Jurkat, Clone E6-1 (cell line): ENCODE results near the gene HERC2.
"Not testable (repeated sequence)": the region's sequence is repeated elsewhere in the genome, so short reads cannot be mapped to it uniquely, and the experiment has no call there.

Experiments used
- DNase-seq: peaks from one replicate; pipeline ENCODE4 v3.0.0-alpha.2; 2011; ENCODE audit warnings: low read depth, low spot score
- H3K4me3 ChIP-seq: 2 replicates; pipeline ENCODE4 v1.5.1; 2011; ENCODE audit warnings: mild to moderate bottlenecking, low read length, control low read depth, moderate library complexity

Gene HERC2

DNA sequence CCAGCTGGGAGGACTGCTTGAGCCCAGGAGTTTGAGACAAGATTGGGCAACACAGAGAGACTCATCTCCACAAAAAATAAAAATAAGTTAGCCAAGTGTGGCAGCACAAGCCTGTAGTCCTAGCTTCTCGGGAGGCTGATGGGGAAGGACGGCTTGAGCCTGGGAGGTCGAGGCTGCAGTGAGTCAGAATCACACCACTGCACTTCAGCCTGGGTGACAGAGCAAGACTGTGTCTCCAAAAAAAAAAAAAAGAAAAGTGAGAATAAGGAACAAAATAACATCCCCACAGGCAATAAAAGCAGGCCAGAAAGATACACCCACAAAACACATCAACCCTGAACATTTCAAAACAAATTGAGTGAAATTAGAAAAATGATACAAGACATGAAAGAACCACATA lies 174.2 kb downstream of the HERC2 start:
- no peak for DNase-seq
- no peak overlapping the region for H3K4me3 ChIP-seq

DNA sequence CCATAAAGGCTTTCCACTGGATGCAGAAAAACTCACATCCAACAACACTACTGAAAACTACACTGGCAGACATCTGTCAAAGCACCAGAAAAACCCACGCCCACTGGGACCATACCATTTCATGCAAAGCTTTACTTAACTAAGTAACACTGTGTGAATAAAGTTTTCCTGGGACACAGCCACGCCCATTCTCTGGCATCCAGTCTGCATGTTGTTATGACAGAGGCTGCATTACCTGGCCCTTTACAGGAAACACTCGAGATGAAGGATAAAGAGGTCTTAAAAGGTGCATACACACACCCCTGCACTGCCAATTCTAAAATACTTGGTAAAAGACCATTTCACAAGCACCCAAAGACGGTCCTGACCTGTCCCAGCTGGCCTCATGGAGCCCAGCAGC lies 176.6 kb downstream of the HERC2 start:
- not testable (repeated sequence) for DNase-seq, H3K4me3 ChIP-seq

DNA sequence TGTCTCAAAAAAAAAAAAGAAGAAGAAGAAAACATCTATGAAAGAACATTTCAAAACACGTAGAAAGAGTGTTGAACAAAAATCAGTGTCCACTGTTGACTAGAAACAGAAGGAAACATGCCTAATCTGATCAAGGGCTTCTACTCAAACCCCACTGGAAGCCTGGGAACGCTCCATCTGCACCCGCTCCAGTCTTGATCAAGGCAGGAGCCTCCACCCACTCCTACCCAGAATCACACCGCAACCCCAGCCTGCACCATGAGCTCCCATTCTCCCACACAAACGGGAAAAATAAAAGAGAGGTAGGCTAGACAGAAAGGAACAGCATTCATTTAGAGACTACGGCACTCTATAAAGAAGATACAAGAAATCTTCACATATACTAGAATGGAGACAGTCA lies 181.9 kb downstream of the HERC2 start:
- DNase-seq: no peak
- no peak overlapping the region for H3K4me3 ChIP-seq

- DNase-seq, H3K4me3 ChIP-seq: not testable (repeated sequence)
These were observed 184.5 kb downstream of the HERC2 start for GRCh38 chr15:28137408-28138039.

DNA sequence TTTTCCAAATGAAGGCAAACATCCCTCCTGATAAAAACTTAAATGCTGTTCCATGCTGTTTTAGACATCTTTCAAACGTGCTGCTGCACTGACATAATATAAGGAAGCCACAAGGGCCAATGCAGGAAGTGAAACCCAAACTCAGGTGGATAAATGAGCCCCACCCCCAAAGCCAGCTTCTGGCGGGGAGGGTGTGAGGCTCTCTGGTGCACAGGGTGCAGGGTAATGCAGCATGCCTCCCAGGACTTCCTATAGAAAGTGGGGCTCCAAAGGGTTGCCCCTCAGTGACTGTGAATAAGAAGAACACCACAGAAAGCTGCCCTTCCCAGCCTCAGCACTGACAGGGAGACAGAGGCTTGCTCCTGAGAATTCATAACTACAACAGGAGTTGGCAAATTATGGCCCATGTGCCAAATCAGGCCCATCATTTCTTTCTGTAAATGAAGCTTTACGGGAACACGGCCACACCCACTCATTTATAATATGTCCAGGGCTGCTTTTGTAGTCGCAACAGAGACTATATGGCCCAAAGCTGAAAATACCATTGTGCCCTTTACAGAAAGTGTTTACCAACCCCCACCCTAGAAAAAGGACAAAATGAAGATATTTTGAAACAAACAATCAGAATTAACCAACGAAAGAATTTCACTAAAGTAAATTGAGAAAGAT lies 185.6 kb downstream of the HERC2 start:
- peak; percentile 44 for DNase-seq
- H3K4me3 ChIP-seq: not testable (repeated sequence)

GRCh38 chr15:28133281-28133680 lies 188.7 kb downstream of the HERC2 start:
- H3K4me3 ChIP-seq: no peak overlapping the region
- DNase-seq: no peak

GRCh38 chr15:28132524-28133275 lies 189.3 kb downstream of the HERC2 start:
- no peak for DNase-seq
- H3K4me3 ChIP-seq: no peak overlapping the region

DNA sequence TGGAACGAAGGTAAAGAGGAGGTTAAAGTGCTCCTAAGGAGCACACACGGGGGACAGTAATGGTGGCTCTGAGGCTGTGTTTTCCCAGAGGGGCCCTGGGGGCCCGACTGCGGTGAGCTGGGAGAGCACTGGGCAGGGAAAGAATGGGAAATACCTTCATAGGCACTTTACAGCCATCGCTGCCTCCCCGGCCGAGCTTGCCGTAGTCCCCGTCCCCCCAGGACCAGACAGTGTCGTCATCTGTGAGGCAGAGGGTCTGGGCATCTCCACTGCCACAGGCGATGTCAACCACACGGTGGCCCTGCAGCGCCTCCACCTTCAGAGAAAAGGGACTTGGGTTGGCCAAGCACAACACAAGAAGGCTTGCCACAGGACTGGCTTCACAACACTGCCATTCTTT lies 190.0 kb downstream of the HERC2 start:
- no peak for DNase-seq
- H3K4me3 ChIP-seq: no peak overlapping the region

DNA sequence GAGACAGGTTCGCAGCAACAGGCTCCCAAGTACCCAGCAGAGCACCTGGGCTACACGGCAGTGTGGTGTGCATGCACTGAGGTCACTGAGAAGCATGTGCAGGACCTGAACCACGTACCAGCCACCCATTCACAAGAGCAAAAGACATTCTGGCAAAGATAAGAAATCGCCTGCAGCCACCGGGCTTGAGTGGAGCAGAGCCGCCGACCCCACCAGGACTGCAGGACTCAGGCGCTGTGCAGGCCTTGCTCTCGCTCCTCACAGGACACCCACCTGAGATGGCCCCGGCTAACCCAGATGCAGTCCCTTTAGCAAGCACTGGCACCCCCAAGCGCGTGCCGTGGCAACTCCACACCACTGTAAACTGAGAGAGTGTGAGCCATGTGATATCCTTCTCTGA lies 190.6 kb downstream of the HERC2 start:
- DNase-seq: no peak
- no peak overlapping the region for H3K4me3 ChIP-seq

DNA sequence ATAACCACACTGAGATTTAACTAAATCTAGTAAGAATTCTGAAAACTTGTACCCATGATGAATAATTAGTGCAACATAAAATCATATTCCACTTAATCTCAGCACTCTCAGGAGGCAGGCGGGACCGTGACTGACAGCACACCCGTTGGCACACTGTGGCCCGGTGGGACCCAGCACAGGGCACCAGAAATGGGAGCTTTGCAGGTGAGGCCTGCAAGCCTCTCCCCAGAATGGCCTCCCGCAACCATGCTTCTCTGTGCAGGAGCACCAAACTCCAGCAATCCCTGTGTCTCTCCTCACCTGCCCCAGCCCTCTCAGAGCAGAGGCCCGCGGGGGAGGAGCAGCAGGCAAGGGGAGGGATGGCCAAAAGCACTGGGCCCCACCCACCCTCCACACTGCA lies 191.3 kb downstream of the HERC2 start:
- no peak overlapping the region for H3K4me3 ChIP-seq
- no peak for DNase-seq

DNA sequence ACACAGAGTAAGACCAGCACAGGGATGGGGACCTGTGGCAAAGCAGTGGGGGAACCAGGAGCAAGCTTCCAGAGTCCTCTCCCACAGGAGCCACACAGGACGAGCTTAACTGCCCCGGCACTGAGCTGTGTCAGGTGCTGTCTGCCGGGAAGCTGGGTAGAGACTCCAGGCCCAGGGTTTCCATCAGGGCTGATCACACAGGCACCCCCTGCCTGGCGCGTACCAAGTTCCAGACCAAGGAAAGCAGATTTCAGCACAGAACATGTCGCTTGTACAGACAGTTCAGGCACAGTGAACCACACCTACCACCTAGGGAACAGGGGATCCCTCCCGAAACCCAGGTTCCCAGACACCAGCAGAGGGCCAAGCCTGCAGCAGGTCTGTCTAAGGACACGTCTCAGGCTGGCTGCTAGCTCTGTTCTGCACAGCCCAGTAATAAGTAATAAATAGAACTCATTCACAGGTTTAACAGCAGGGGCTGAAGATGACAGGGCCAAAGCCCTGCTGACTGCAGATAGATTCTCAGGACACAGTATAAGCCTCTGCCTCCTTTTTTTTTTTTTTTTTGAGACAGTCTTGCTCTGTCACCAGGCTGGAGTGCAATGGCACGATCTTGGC lies 192.6 kb downstream of the HERC2 start:
- no peak overlapping the region for H3K4me3 ChIP-seq
- no peak for DNase-seq

DNA sequence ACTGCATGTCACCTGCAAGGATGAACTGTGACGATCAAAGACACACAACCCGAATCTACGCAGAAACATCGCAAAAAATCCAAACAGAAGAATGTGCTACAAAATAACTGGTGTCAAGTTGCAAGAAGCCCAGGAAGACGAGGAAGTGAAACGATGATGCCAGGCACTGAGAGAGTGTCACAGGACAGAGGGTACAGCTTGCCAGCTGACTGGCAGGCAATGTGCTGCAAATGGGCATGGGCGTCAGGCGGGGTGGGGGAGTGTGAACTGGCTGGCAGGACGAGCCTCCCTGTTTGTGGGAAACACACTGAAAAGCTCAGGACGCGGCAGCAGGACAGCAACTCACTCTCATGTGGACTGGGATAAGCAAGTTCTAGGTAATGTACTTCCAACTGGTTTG lies 193.9 kb downstream of the HERC2 start:
- DNase-seq: no peak
- no peak overlapping the region for H3K4me3 ChIP-seq

GRCh38 chr15:28127036-28127435 lies 194.9 kb downstream of the HERC2 start:
- no peak for DNase-seq
- H3K4me3 ChIP-seq: no peak overlapping the region

GRCh38 chr15:28125673-28126651 lies 196.0 kb downstream of the HERC2 start:
- H3K4me3 ChIP-seq: no peak overlapping the region
- peak; percentile 63 for DNase-seq

DNA sequence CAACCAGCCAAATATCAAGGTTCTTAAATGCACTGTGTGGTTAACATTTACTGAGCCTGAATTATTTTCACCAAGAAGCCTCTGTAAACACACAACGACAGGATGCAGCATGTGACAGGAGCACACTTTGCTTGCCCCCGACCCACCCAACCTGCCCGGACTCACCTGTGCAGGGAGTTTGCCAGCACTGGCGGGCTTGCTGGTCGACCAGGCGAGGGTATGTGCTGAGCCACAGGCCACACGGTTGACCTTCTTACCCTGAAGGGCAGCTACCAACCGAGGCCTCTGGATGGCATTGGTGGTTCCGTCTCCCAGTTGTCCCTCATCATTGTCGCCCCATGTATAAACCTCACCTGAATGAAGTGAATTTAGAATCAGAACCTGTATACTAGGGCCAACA lies 197.1 kb downstream of the HERC2 start:
- no peak overlapping the region for H3K4me3 ChIP-seq
- no peak for DNase-seq

- no peak for DNase-seq
- H3K4me3 ChIP-seq: no peak overlapping the region
These were observed 198.5 kb downstream of the HERC2 start for GRCh38 chr15:28123408-28124023.

DNA sequence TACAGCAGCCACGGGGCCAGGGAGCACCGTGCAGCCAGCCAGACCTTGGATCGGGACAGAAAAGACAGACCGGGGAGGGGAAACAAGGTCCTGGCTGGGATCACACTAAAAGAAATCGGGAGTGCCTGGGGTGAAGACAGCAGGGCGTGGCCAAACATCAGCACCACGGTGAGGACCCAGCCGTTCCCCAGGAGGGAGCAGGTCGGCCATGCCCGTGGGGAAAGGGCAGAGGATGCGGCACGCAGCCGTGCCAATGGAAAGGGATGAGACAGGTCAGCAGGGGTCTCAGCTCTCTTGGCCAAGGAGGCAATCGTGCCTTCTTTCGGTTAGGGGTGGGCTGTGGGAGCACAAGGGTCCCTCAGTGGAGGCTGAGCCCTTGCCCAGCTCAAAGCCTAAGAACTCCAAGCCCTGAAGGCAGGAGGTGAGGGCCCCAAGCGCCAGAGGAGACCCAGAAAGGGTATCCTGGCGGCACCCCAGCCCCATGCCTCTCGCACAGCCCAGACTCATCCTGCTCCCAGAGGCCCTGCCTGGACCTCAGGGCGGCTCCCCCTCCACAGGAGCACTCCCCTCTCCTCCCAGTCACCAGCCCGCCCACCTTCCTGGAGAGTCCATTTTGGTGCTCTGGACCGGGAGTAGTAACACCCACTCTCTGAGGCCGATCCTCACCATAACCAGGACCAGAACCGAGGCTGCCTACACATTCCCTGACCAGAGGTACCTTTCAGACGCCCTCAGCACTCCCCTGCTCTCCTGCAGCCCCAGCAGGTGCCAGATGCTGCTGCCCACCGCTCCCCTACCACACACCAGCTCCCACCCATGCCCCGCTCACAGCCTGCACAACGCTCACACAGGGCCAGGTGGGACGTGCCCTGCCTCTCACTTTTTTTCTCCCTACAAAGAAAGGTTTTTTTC lies 199.7 kb downstream of the HERC2 start:
- no peak overlapping the region for H3K4me3 ChIP-seq
- no peak for DNase-seq

GRCh38 chr15:28121577-28121976 lies 200.4 kb downstream of the HERC2 start:
- not testable (repeated sequence) for H3K4me3 ChIP-seq, DNase-seq
